NCI-H1436 (cell line): ENCODE results near the gene WDFY2.
"Not testable (repeated sequence)": the region's sequence is repeated elsewhere in the genome, so short reads cannot be mapped to it uniquely, and the experiment has no call there.

ENCODE experiments used
- DNase-seq: peaks from one replicate; lab custom pipeline; 2025; lab: John Stamatoyannopoulos, UW

The WDFY2 gene, protein sequence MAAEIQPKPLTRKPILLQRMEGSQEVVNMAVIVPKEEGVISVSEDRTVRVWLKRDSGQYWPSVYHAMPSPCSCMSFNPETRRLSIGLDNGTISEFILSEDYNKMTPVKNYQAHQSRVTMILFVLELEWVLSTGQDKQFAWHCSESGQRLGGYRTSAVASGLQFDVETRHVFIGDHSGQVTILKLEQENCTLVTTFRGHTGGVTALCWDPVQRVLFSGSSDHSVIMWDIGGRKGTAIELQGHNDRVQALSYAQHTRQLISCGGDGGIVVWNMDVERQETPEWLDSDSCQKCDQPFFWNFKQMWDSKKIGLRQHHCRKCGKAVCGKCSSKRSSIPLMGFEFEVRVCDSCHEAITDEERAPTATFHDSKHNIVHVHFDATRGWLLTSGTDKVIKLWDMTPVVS

DNA sequence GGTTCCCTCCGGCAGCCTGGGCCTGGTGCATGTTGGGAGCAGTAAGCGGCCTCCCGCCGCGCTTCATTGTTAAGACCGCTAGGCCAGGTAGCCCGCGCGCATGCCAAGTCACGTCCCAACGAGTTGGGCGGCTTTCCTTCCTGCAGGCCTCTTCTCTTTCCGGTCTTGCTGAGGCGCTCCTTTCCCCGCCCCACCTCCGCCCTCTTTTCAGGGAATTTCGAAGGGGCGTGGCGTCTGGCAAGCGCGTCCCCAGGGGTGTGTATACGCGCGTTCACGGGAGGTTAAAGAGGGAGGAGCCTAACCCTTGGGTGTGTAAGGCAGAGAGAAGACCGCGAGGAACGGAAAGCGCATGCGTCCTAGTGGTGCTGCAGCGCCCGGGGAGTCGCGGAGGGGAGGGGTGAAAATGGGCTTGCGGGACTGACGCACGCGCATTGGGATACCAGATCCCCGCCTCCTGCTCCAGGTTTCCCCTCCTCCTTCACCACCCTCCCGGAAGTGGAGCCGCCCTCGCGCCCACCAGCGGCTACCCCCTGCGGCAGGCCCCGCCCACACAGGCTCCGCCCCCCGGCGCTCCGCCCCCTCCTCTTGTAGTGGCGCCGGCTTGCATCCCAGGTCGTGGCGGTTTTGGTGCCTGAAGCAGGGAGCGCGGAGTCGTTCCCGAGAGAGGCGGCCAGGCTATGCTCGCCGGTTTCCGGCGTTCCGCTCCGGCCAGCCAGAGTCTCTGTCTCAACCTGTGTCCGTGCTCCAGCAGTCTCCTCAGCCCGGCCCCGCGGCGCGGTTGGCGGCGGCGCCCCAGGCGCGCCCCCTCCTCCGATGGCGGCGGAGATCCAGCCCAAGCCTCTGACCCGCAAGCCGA, at the start of gene WDFY2:
Gene WDFY2 (plus strand): TSS at position 588 of the 856 bp plus-strand sequence. CDS start 226 bp downstream, at position 814.
- peak; percentile 96 for DNase-seq

DNA sequence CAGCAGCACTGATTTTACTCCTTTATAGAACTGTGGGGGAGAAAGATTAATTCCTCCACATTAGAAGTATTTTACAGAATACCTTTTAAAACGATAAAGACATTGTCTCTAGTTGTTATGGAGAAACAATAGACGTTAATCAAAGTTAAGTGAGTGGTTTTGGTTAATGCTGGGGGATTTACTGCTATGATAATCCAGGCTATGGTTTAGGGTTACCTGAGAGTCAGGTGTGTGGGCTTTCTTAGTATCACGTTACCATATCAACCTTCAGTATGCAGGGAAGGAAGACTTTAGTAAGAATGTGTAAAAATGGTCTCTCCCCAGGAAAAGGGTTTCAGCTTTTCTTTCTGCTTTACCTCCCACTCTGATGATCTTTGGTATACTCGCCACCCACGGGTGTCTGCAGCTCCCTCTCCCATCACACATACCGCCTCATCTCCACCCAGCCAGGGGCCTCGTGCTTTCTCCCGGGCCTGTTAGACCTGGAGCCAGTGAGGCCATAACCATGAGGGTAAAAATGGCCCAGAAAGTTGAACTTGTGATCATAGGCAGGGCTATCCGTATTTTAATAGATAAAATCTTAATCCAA, 45.6 kb upstream of the WDFY2 start:
- no peak for DNase-seq

DNA sequence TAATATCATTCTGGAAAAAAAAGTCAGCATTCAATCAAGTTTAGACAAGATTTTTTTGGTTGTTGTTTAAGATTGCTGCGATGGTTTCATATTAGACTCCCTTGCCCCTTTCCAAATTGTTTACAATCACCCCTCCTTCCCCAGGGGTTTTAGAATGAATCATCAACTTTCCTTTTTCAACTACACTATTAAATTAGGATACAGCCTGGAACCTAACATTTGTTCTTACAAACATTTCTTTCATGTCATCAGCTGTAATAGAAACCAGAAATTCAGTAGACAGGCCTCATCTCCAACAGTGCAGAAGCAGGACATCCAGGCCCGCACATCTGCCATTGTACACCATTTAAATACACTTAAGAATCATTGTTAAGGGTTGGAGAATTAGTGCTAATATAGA, 44.4 kb upstream of the WDFY2 start:
- no peak for DNase-seq

DNA sequence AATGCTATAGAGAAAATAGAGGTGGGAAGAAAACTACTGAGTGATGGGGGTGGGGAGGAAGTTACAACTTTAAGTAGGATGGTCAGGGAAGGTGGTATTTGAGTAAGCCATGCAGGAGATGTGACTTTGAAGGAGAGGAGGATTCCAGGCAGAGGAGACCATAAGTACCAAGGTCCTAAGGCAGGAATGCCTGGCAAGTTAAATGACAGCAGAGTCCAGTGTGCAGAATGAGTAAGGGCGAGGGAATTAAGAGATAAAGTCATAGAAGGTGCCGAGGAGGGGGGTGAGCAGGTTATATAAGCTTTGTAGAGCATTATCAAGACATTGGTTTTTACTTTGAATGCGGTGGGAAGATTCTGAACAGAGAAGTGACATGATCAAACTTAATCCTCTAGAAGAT, 43.2 kb upstream of the WDFY2 start:
- DNase-seq: no peak

DNA sequence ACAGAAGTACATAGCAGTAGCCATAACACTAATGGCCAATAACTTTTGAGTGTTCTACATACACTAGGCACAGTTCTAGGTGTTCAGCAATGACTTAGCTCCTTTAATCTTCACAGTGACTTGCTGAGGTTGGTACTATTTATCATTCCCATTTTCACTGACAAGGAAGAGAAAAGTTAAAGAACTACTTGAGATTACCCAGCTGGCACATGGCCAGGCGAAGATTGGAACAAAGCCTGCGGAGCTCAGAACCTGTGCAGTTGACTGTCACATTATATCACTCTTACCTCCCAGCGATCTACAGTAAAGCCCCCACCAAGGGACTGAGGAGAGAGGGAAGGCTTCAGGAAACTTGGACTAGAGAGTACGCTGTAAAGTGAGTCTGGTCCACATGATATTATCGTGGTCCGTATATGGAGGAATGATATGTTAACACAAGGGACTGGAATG, 42.4 kb upstream of the WDFY2 start:
- DNase-seq: no peak

DNA sequence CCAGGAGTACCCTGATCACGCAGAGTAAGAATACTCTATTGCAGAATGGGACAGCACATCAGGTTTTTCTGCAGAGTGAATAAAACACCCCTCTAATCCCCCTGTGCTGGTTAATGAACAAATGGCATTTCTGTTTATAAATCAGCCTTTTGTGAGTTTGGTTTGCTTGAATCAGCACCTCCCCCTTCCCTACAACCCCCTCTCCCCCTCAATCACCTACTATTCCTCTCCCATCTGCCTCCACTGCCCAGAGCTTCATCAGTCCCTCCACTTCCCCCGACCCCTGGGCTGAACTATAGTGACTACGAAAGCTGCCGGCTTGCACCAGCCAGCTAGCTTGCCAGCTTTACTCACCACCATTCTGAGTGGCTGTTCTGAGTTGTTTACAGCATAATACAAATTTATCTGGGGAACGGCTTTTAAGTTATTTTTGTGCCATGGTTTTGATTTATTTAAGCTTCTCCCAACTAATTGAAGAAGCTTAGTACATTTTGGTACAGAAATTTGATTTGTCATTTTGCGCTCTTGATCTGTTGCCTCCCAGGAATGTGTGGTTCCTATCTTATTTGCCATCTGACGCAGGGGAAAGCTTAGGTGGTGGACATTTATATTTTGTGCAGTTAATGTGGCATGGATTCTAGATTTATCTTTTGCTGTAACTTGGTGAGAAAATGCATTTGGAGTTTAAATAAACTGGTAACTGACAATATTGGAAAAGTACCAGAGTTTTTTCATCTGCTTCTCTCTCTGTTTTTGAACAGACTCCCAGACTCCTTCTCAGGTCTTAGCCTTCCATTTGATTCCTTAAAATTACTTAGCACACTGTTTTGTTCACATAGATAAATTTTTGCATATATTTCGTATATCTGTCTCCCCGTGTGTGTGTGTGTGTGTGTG, 41.7 kb upstream of the WDFY2 start:
- DNase-seq: no peak

DNA sequence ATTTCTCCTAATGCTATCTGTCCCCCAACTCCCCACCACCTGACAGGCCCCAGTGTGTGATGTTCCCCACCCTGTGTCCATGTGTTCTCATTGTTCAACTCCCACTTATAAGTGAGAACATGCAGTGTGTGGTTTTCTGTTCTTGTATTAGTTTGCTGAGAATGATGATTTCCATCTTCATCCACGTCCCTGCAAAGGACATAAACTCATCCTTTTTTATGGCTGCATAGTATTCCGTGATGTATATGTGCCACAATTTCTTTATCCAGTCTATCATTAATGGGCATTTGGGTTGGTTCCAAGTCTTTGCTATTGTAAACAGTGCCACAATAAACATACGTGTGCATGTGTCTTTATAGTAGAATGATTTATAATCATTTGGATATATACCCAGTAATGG, 38.8 kb upstream of the WDFY2 start:
- not testable (repeated sequence) for DNase-seq

DNA sequence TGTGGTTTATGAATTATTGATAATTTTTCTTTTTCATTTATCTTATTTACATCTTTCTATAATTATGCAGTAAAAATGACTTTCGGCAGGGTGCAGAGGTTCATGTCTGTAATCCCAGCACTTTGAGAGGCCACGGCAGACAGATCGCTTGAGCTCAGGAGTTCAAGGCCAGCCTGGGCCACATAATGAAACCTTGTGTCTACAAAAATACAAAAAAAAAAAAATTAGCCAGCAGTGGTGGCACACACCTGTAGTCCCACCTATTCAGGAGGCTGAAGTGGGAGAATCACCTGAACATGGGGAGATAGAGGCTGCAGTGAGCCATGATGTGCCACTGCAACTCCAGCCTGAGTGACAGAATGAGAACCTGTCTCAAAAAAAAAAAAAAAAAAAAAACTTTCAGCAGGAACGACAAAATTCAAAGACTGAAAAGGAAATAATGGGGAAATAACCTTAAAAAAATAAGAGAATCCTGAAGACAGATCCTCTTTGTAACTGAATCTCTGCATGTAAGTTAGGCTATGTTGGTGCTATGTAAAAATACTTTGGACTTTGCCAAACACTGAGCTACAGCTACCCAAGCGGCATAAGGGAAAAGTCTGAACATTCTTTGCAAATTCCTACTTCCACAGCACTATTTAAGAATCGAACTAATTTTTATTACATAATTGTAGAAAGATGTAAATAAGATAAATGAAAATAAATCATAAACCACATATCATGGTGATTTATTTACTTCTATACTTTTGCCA, 36.7 kb upstream of the WDFY2 start:
- no peak for DNase-seq

DNA sequence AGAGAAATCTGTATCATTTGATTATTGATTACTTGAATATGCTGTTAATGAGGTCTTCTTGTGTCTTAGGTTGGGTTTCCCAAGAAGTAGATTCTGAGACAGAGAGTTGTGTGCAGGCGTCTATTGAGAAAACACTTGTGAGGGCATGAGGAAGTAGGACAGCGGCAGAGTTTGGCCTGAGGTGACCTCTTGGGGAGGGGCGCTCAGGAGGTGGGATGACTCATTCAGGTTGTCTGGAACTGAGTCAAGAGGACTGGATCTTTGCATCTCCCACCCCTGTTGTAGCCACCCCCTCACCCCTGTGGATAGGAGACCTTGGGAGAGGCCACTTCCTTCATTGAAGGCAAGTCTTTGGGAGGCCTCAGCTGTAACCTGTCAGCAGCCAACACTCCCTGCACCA, 35.2 kb upstream of the WDFY2 start:
- no peak for DNase-seq

DNA sequence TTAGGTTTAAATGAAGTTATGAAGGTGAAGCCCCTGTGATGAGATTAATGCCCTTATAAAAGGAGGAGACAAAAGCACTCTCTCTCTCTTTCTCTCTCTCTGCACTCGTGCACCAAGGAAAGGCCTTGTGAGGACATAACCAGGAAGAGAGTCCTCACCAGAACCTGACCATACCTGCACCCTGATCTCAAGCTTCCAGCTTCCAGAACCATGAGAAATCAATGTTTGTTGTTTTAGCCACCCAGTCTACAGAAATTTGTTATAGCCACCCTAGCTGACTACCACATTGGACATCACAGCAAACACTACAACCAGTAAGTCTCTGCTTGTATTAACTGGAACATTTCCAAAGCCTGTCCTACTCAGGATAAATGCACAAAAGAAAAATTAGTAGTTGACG, 34.7 kb upstream of the WDFY2 start:
- no peak for DNase-seq

DNA sequence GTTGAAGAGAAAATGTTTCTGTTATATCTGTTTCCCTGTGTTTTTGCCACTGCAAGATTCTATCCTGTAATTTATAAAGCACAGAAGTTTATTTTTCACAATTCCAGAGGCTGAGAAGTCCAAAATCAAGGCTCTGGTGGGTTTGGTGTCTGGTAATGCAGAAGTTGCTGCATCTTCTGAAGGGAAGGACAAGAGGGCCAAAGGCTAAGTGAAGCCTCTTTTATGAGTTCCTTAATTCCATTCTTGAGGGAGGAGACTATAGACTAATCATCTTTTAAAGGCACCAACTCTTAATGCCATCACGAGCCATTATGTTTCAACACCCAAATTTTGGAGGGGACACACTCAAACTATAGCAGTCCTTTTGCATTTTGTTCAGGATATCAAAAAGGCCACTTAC, 34.1 kb upstream of the WDFY2 start:
- DNase-seq: no peak

DNA sequence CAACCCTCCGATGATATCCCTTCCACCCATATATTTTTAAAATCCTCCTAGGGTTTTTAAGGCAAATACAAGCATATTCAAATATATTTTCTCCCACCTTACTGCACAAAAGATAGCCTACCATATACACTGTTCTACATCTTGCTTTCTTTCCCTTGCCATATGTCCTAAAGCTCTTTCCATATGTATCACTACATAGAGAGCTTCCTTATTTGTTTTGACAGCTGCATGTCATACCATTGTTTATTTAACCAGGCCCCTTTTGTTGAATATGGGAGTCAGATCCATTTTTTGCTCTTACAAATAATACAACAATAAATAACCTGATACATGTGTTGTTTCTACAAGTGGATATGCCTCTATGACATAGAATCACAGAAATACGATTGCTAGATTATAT, 32.8 kb upstream of the WDFY2 start:
- no peak for DNase-seq

DNA sequence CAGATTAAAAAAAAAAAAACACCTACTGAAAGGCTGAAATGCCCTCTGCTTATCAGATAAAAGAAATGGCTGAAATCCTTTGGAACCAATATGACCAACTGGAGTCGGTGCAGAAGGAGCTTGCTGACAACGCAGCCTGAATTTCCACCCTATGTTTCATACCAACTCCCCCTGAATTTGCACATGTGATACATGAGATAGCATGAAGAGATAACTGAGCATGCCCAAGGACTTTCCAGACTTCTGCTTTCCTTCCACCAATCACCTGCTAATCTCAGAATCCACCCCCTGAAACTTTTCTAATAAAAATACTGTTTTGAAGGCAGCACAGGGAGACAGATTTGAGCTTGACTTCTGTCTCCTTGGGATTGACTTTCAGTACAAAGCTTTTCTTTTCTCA, 32.2 kb upstream of the WDFY2 start:
- DNase-seq: no peak

DNA sequence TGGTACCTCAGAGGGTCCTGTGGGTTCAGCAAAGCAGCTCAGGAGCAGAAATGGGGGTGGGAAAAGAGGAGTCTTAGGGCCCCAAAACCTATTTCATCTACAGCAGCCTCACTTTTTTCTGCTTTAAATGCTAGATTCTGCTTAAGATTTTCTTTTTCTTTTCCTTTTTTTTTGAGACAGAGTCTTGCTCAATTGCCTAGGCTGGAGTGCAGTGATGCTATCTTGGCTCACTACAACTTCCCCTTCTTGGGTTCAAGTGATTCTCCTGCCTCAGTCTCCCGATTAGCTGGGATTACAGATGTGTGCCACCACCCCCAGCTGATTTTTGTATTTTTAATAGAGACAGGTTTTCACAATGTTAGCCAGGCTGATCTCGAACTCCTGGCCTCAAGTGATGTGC, 30.7 kb upstream of the WDFY2 start:
- DNase-seq: no peak

DNA sequence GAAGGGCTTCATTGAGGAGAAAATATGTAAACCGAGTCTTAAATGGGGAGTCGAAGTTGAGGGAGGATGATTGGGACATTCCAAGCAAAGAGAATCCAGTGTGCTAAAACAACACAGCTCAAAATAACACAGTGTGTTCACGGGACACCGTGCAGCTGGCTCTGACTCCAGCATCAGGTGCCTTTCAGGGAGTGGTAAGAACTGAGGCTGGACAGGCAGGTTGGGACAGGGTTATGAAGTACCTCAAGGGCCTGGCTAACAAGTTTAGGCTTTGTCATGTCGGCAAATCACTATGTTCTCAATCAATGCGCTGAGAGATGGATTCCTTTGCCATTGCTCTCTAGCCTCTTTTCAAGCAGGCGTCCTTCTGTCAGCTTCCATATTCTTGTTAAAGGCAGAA, 27.5 kb upstream of the WDFY2 start:
- no peak for DNase-seq

DNA sequence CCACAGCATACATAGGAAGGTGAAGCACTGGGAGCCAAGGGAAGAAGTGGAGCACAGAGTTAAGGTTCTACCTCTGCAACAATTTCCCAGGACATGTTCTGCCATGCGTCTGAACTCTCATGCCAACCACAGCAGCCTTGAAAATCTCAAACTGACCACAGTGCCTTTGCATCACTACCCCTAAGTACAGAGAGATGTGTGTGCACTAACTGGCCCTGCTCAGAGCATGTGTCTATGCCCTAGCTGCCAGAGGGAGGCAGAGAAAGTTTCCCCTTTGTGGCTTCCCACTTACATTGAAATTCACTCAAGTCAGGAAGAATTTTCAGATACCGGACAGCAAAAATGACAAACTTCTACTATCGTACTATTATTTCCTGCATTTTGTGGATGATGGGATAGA, 26.8 kb upstream of the WDFY2 start:
- DNase-seq: no peak

DNA sequence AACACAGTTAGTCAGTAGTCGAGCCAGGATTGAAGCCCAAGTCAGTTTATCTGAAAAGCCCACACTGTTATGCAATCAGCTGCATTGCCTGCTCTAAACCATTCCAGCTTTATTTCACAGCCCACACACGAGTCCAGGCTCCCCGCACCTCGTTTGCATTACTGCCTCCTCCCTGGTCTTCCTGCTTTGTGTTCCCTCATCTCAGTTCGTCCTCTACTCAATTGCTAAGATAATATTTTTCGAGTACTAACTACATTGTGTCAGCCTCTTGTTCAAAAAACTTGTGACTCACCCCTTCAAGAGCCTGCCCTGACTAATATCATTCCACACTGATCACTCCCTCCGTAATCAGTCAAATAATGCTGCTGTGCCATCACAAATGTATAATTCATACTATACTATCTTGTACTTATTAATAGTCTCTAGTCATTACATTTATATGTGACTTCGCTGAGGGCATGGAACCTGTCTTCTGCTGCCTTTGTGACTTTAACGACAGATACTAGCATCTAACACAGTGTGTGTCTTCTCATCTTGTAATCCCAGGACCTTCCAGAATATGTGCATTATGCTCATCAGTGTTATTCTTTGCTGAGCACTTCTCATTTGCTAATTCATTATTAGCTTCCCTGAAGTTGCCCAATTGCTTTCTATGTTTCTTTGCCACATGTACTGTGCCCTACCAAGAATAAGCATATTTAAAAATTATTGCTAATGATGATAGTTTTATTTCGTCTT, 26.2 kb upstream of the WDFY2 start:
- DNase-seq: no peak

DNA sequence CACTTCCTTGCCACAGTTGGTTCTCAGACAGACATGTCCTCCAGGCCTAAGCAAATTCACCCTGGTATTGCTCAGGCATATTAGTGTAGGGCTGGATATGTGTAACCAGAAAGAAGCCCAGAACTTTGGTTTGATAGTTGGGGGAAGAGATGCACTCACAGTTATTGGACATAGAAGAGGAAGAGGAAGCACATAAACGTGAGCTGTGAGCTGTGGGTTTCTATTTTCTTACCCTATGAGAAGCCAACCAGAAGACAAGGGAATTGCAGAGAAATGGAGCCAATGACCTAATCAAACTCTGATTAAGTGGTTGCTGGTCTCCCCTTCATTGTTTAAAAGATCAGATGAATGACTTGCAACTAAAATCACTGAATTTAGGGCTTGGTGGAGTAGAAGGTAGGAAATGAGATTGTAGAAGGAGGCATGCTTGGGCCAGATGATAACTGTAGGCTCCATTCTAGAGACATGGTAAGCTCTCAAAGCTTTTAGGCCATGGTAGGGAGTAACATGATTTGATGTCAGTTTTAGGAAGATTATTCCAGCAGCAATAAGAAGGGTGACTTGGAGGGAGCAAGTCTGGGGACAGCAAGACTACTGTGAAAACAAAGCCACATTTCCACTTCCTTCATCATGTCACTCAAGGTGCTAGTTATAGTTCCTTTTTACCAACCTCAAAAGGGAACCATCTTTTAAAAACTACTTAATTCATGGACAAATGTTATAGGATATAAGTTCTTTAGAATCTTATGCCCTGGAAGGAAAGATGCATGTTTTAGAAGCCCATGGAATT, 24.1 kb upstream of the WDFY2 start:
- DNase-seq: no peak

DNA sequence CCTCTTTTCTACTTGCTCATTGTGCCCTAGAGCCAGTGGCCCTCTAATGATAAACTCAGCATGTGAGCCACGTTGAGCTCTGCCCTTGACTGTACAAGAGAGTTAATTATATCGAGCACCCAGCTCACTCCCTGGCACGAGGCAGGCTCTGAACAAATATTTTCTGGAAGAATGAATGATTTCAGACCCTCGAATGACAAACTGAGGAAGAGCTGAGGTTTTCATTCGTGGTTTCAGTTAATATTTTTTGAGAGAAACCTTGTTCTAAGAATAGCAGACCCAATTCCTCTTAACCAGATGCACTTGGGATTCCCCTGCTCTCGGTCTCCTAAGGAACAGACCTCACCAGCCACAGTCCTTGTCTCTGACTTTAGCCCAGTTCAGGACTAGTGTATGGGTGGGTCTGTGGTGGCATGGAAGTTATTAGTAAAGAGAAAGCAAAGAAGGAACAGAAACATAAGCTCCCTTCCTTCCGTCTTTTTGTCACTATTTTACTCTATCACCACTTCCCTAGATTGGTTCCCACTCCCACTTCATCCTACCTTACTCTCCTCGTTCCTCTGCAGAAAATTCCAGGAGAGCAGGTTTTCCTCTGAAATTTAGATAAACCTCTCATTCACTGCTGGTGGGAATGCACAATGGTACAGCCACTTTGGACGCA, 22.1 kb upstream of the WDFY2 start:
- no peak for DNase-seq
